Body of pancreas (tissue), 4 donors: ENCODE data around the gene RPAIN. TPM values are rescaled to one million over a fixed set of nuclear protein-coding genes. Genes with fewer than 3 reads are reported as not detected.

ENCODE experiments used
- ATAC-seq: fragments of 150-250 bp; one replicate; pipeline ENCODE4 v1.9.1; 2016
- DNase-seq, 4 donors: peaks; one replicate each; pipeline ENCODE4 v3.0.0-alpha.2; 2019
- H3K27ac ChIP-seq, 4 donors: fragments of 200-600 bp; sonication (generic); 1 replicate in 3 of 4; 2 replicates in 1 of 4; pipeline versions ENCODE4 v1.5.1 to v1.6.1; 2016 to 2019; ENCODE audit warnings: mild to moderate bottlenecking in 1 of 4, mixed read lengths in 1 of 4, moderate library complexity in 1 of 4
- H3K27me3 ChIP-seq, 2 donors: fragments of 200-600 bp; sonication (generic); one replicate each; pipeline ENCODE4 v1.6.0; 2016; ENCODE audit warnings: mild to moderate bottlenecking in 1 of 2
- H3K36me3 ChIP-seq, 2 donors: fragments of 200-600 bp; sonication (generic); replicated peaks in 1 of 2; 2 replicates each; pipeline ENCODE4 v1.5.1; 2016; ENCODE audit warnings: low read depth in 2 of 2; ENCODE audit not compliant: insufficient read depth in 1 of 2
- H3K4me1 ChIP-seq: fragments of 200-600 bp; sonication (generic); one replicate; pipeline ENCODE4 v1.6.0; 2016
- H3K4me3 ChIP-seq, 2 donors: fragments of 200-600 bp; sonication (generic); 1 replicate in 1 of 2; 2 replicates in 1 of 2; pipeline ENCODE4 v1.5.1; 2016 to 2019
- H3K9me3 ChIP-seq, 3 donors: fragments of 200-600 bp; sonication (generic); 1 replicate in 2 of 3; 2 replicates in 1 of 3; pipeline ENCODE4 v1.5.1; 2016
- POLR2A ChIP-seq, 3 donors: fragments of 450-650 bp; IDR thresholded peaks; one replicate each; pipeline ENCODE4 v1.6.1; 2016; ENCODE audit warnings: antibody characterized with exemption in 3 of 3, mild to moderate bottlenecking in 2 of 3
- WGBS, 2 donors: methylation state at CpG; one replicate each; pipeline ENCODE4 v1.1.5; 2017; 5-methylcytosine and 5-hydroxymethylcytosine counted together
- intact Hi-C: fragments of 100-400 bp; cut with DNase I; formaldehyde crosslinking; loops from one replicate; pipeline ENCODE4 v1.15.1; 2023
- total RNA-seq, 2 donors: library from RNA; depleted of rRNA; stranded (reverse); fragments of >200 nt; gene quantifications; one replicate each; pipeline ENCODE4 v1.1.0, GENCODE V29; 2016
- TF ChIP-seq, protein P1 (sequence below), 7 experiments: fragments of 450-650 bp in 4 of 7; fragments of 200-600 bp in 3 of 7; sonication (generic) in 3 of 7; IDR thresholded peaks; one replicate each; pipeline ENCODE4 v1.5.1; 2016 to 2019; ENCODE audit warnings: antibody characterized with exemption in 7 of 7

The RPAIN gene
- total RNA-seq, 2 donors from 2014 or later: 28.0 to 35.3 TPM

DNA sequence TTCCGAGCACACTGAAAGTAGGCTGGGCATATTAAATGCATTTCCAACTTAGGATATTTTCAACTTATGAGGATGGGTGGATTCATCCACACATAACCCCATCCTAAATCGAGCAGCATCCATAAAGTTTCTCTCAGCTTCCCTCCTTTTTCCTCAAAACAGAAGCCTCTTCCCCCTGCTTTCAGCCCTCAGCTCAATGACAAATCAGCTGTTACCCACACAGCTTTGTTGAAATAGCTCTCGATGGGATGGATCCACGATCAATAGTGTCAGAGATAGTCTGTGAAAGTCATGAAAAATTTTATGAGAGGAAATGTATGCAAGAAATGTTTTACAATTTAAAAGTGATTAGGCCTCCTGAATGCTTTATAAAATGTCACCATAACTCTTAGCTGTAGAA, 46.3 kb downstream of the RPAIN start:
- WGBS, 2 donors: 75 to 82% methylated on average over 4 of the region's 4 CpGs

DNA sequence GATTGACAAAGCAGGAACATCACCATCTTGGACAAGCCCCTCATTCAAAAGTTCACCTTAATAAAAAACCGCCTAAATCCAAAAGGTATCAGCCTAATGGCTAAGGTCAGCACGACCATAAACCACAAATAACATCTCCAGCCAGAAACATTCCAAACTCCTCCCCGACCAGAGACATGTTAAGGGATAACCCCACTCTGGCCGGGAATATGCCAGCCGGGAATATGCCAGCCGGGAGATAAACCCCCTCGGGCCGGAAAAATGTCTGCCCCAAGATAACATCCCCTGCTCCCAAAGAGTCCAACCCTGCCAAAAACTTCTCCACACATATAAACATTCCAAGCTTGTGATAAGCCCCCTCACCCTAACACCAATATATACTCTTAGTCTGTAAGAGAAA, 47.4 kb downstream of the RPAIN start:
- H3K27ac ChIP-seq: no peak overlapping the region
- intact Hi-C loops: no loop called here
- H3K9me3 ChIP-seq: no peaks in the 10 kb centered on the region
- no peak for ATAC-seq
- 2 to 4% methylated on average over 8 of the region's 8 CpGs for WGBS, 2 donors
- DNase-seq: no peak
- no peak overlapping the region for H3K4me3 ChIP-seq
- peaks cover 24% of the 10 kb centered on the region for H3K4me1 ChIP-seq
- no peaks in the 10 kb centered on the region for H3K36me3 ChIP-seq
- H3K27me3 ChIP-seq: no peaks in the 10 kb centered on the region
- TF ChIP-seq, protein P1, sequence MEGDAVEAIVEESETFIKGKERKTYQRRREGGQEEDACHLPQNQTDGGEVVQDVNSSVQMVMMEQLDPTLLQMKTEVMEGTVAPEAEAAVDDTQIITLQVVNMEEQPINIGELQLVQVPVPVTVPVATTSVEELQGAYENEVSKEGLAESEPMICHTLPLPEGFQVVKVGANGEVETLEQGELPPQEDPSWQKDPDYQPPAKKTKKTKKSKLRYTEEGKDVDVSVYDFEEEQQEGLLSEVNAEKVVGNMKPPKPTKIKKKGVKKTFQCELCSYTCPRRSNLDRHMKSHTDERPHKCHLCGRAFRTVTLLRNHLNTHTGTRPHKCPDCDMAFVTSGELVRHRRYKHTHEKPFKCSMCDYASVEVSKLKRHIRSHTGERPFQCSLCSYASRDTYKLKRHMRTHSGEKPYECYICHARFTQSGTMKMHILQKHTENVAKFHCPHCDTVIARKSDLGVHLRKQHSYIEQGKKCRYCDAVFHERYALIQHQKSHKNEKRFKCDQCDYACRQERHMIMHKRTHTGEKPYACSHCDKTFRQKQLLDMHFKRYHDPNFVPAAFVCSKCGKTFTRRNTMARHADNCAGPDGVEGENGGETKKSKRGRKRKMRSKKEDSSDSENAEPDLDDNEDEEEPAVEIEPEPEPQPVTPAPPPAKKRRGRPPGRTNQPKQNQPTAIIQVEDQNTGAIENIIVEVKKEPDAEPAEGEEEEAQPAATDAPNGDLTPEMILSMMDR (IDR thresholded peaks at IDR 0.05): no peak
- no peak for TF ChIP-seq POLR2A (IDR thresholded peaks at IDR 0.05)

More for the DNA sequence above, 46.3 kb downstream of the RPAIN start:
- H3K36me3 ChIP-seq: peaks cover 0 to 2% of the 10 kb centered on the region in 2 donors
- H3K4me1 ChIP-seq: peaks cover 24% of the 10 kb centered on the region
- DNase-seq (no peak), ATAC-seq (no peak)
- H3K9me3 ChIP-seq: no peaks in the 10 kb centered on the region
- H3K4me3 ChIP-seq: no peak overlapping the region
- intact Hi-C loops: no loop called here
- no peaks in the 10 kb centered on the region for H3K27me3 ChIP-seq
- no peak overlapping the region for H3K27ac ChIP-seq
- no peak for TF ChIP-seq POLR2A (IDR thresholded peaks at IDR 0.05)
- TF ChIP-seq, protein P1 (IDR thresholded peaks at IDR 0.05): no peak

GRCh38 chr17:5468075-5468473, 48.1 kb downstream of the RPAIN start:
- H3K36me3 ChIP-seq: peaks cover 0 to 2% of the 10 kb centered on the region in 2 donors
- H3K9me3 ChIP-seq: no peaks in the 10 kb centered on the region
- peak overlapping the region in 3 of 4 donors; percentile 43 to 84 (median 77) for H3K27ac ChIP-seq
- 1% methylated on average over 17 of the region's 17 CpGs for WGBS, 2 donors
- H3K4me1 ChIP-seq: peaks cover 24% of the 10 kb centered on the region
- ATAC-seq (no peak), DNase-seq (no peak)
- intact Hi-C loops: no loop called here
- H3K4me3 ChIP-seq: peak overlapping the region; percentile 57 to 99
- H3K27me3 ChIP-seq: no peaks in the 10 kb centered on the region
- TF ChIP-seq, protein P1 (IDR thresholded peaks at IDR 0.05): no peak
- TF ChIP-seq POLR2A (IDR thresholded peaks at IDR 0.05): no peak

DNA sequence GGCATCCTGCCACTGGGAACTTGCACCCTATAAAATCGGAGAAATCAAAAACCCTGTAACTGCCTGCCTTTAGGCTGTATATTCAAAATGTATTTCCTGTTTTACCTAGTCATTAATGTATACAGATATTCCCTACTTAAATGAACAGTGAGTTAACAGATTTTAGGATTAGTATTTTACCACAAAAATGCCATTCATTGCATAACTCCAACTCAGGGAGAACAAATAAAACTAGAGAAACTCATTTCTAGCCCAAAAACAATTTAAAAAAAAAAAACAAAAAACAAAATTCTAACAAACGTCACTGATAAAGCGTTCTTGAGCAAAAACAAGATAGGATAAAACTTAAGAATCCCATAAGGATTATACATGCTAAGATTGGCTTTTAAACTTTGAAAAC, 52.5 kb downstream of the RPAIN start:
- no peak overlapping the region for H3K27ac ChIP-seq
- intact Hi-C loops: no loop called here
- peaks cover 0 to 23% of the 10 kb centered on the region in 2 donors for H3K36me3 ChIP-seq

GRCh38 chr17:5473906-5474305, 53.9 kb downstream of the RPAIN start:
- DNase-seq (no peak), ATAC-seq (no peak)
- H3K27me3 ChIP-seq: no peaks in the 10 kb centered on the region
- no peak overlapping the region for H3K4me3 ChIP-seq
- peaks cover 2 to 34% of the 10 kb centered on the region in 2 donors for H3K36me3 ChIP-seq
- TF ChIP-seq, protein P1 (IDR thresholded peaks at IDR 0.05): no peak
- no peak for TF ChIP-seq POLR2A (IDR thresholded peaks at IDR 0.05)
- no peaks in the 10 kb centered on the region for H3K9me3 ChIP-seq
- intact Hi-C loops: no loop called here
- 84 to 86% methylated on average over 2 of the region's 2 CpGs for WGBS, 2 donors
- H3K4me1 ChIP-seq: peaks cover 5% of the 10 kb centered on the region
- H3K27ac ChIP-seq: no peak overlapping the region

More for the DNA sequence above, 52.5 kb downstream of the RPAIN start:
- no peak for ATAC-seq
- Histone ChIP-seq H3K9me3 (no peaks in the 10 kb centered on the region), H3K27me3 (no peaks in the 10 kb centered on the region), H3K4me3 (no peak overlapping the region), H3K4me1 (peaks cover 11% of the 10 kb centered on the region)
- TF ChIP-seq POLR2A (IDR thresholded peaks at IDR 0.05): no peak
- TF ChIP-seq, protein P1 (IDR thresholded peaks at IDR 0.05): no peak
- 81 to 85% methylated on average over 3 of the region's 3 CpGs for WGBS, 2 donors
- DNase-seq: no peak
